T-helper 17 cell (primary cell): Measurements from ENCODE around the gene CDH12. TPM values are rescaled to one million over a fixed set of nuclear protein-coding genes. Genes with fewer than 3 reads are reported as not detected.

Experiments
- ATAC-seq: fragments of 150-1000 bp; cut with Tn5 transposase; 2 replicates; pipeline ENCODE4 v1.10.0; 2021; ENCODE audit warnings: mild to moderate bottlenecking, moderate library complexity
- DNase-seq, 3 donors: peaks; one replicate each; pipeline versions ENCODE4 v3.0.0 to v3.0.0-alpha.2; 2020 to 2021
- H3K9me3 ChIP-seq: one replicate; pipeline ENCODE4 v1.7.0; 2013; ENCODE audit warnings: low read length, mild to moderate bottlenecking; ENCODE audit not compliant: control insufficient read depth, poor library complexity, severe bottlenecking
- H3K27ac Mint-ChIP-seq: one replicate; pipeline ENCODE4 v1.8.0; 2022; ENCODE audit warnings: mild to moderate bottlenecking, moderate library complexity, mixed read lengths
- H3K27me3 Mint-ChIP-seq: one replicate; pipeline ENCODE4 v1.8.0; 2022; ENCODE audit warnings: mixed read lengths
- H3K36me3 Mint-ChIP-seq: one replicate; pipeline ENCODE4 v1.8.0; 2022; ENCODE audit warnings: low read depth, mixed read lengths
- H3K4me1 Mint-ChIP-seq: one replicate; pipeline ENCODE4 v1.8.0; 2022; ENCODE audit warnings: mild to moderate bottlenecking, mixed read lengths
- H3K4me3 Mint-ChIP-seq: one replicate; pipeline ENCODE4 v1.8.0; 2022; ENCODE audit warnings: mild to moderate bottlenecking, moderate library complexity, mixed read lengths
- total RNA-seq, 4 donors: library from RNA in 2 of 4; stranded (reverse) in 2 of 4; gene quantifications; one replicate each; pipeline ENCODE4 v1.2.3 and lab custom pipeline; 2022 to 2026

Gene CDH12
- total RNA-seq, 2 donors from 2014 or later: not detected

DNA sequence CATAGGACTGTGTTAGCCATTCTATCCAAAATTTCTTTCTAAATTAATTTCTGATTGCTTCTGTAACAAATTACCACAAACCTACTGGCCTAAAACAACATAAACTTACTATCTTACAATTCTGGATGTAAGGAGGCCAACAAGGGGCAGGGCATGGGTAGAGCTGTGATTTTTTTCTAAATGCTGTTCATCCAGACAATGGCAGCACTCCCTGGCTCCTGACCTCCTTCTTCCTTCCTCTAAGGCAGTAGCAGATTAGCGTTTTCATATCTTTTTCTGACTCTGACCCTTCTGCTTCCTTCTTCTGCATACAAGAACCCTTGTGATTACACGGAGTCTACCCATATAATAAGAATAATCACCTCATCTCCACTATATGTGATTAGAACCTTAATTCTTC, 1005.8 kb downstream of the CDH12 start:
- ATAC-seq (no peak), DNase-seq (no peak)
- no peaks in the 10 kb centered on the region for H3K4me1 Mint-ChIP-seq
- no peaks in the 10 kb centered on the region for H3K36me3 Mint-ChIP-seq
- H3K9me3 ChIP-seq: no peaks in the 10 kb centered on the region
- H3K4me3 Mint-ChIP-seq: no peak overlapping the region
- no peaks in the 10 kb centered on the region for H3K27me3 Mint-ChIP-seq
- H3K27ac Mint-ChIP-seq: no peak overlapping the region

DNA sequence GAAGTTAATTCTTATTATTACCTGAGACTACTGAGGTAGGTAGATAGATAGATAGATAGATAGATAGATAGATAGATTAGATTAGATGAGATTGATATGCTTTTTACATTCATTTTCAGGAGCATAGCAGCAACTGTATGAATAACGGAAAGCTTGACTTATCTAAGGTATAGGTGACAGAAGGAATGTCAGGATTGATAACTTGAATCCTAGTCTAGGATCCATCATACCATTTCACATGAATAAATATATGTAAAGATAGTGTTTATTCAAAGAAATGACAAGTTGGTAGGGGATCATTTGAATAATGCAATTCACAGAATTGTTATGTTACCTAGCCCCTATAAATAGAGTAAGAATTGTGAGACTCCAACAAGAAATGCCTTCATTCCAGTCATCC, 1008.2 kb downstream of the CDH12 start:
- H3K4me3 Mint-ChIP-seq: no peak overlapping the region
- H3K9me3 ChIP-seq: no peaks in the 10 kb centered on the region
- no peak for ATAC-seq
- no peaks in the 10 kb centered on the region for H3K36me3 Mint-ChIP-seq
- H3K4me1 Mint-ChIP-seq: no peaks in the 10 kb centered on the region
- H3K27me3 Mint-ChIP-seq: no peaks in the 10 kb centered on the region
- no peak for DNase-seq
- H3K27ac Mint-ChIP-seq: no peak overlapping the region

DNA sequence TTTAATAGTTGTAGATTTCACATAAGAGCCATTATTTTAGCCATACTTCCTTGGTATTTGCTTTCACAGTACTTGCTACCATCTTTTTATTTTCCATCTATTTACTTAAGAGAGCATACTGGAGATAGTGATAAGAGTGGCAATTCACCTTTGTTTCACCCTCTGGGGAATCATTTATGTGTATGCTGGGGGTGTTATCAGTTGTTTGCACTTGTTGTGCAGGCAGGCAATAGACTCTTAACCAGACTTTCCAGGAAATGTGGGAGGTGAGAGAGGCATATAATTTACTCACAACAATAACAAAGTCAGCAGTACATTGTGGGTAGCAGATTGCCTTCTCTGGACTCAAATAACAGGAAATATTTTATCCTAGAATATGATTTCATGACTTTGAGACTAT, 1018.3 kb downstream of the CDH12 start:
- H3K4me1 Mint-ChIP-seq: no peaks in the 10 kb centered on the region
- ATAC-seq: no peak
- H3K27ac Mint-ChIP-seq: no peak overlapping the region
- H3K27me3 Mint-ChIP-seq: no peaks in the 10 kb centered on the region
- no peaks in the 10 kb centered on the region for H3K36me3 Mint-ChIP-seq
- no peak overlapping the region for H3K4me3 Mint-ChIP-seq
- no peaks in the 10 kb centered on the region for H3K9me3 ChIP-seq
- no peak for DNase-seq

DNA sequence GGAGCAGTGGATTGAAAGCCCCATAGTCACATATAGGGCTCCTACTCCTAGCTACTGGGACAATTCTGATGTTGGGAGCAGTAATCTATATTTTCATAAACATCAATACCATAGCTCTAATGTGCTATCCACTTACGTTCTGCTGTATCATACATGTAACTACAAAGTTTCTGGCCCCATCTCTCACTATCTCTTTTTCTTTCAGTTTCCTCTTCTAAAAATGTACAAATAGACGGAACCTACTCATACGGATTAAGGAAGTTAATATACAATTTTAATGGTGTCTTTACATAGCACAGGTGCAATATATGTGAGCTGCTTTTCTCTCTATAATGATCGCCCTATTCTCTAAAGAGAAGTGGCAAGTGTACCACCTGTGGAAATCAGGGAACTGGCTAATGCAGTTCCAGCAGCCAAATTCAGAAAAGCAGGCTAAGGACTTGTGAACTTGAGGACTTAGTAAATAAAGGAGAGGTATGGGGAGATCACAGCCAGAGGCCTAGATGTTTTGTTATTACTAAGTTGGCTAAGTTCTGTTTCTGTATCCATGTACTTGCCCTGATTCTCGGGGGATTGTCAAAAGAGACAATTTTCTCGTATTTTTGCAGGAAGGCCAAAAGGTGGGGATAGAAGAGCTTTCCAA, 1021.9 kb downstream of the CDH12 start:
- no peak for DNase-seq
- Mint-ChIP-seq H3K4me3 (no peak overlapping the region), H3K27ac (no peak overlapping the region), H3K4me1 (no peaks in the 10 kb centered on the region), H3K27me3 (no peaks in the 10 kb centered on the region), H3K36me3 (no peaks in the 10 kb centered on the region)
- no peak for ATAC-seq
- no peaks in the 10 kb centered on the region for H3K9me3 ChIP-seq

DNA sequence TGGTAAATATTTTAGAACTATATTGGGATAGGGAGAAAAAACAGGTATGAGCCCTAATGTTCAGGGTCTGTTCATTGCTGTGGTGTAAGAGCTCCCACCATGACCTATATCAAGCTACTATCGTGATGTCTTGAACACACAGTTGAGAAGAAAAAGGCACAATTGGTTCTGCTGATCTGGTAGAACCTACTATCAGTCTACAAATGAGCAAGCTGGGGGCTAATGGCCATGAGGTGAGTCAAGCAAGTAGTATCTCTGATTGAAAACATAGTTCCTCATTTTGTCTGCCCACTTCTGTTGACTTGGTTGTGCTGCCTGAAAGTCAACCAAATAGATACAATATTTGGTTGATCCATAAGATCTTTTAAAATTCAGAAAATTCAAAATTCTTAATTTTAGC, 1026.3 kb downstream of the CDH12 start:
- no peaks in the 10 kb centered on the region for H3K27me3 Mint-ChIP-seq
- no peaks in the 10 kb centered on the region for H3K4me1 Mint-ChIP-seq
- no peaks in the 10 kb centered on the region for H3K36me3 Mint-ChIP-seq
- H3K9me3 ChIP-seq: no peaks in the 10 kb centered on the region
- no peak for ATAC-seq
- no peak for DNase-seq
- no peak overlapping the region for H3K27ac Mint-ChIP-seq
- no peak overlapping the region for H3K4me3 Mint-ChIP-seq

DNA sequence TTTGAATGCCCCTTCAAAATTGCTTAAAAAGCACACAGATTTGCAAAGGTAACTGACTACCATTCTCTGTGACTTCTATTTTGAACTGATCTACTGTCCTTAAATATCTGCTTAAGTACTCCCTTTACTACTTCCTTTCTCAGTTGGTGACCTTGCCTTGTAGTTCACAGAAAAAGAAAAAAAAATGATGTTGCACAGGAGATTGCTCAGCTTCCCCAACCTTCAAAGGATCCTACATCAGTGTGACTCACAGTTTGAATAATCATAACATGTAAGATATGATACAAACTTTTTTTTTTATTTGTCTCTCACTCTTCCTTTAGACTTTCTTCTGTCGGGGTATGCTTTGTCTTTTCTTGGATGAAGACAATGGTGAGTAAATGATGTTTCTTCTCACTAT, 1029.6 kb downstream of the CDH12 start:
- no peak overlapping the region for H3K4me3 Mint-ChIP-seq
- ATAC-seq (no peak), DNase-seq (no peak)
- no peak overlapping the region for H3K27ac Mint-ChIP-seq
- no peaks in the 10 kb centered on the region for H3K4me1 Mint-ChIP-seq
- H3K9me3 ChIP-seq: no peaks in the 10 kb centered on the region
- H3K27me3 Mint-ChIP-seq: no peaks in the 10 kb centered on the region
- no peaks in the 10 kb centered on the region for H3K36me3 Mint-ChIP-seq

DNA sequence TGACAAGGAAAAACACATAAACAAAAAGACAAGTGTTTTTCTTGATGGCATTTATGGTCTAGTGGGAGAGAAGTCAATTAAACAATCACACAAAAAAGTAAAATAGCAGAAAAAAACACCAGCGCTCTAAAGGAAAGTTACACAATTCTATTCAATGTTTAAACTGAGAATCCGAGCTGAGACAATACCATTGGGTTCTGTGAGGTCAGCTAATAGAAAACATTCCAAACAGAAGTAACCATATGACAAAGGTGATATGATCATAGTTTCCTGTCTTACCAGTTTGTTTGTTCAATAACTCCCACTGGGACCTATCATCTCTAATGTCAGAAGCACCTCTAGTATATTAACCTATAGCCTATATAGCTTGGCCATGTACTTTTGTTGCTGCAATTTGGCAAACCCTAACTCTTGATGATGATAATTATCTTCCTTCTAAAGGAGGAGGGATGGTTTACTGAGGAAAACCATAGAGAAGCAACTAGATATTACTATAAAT, 1030.0 kb downstream of the CDH12 start:
- no peak overlapping the region for H3K27ac Mint-ChIP-seq
- H3K9me3 ChIP-seq: no peaks in the 10 kb centered on the region
- no peak overlapping the region for H3K4me3 Mint-ChIP-seq
- H3K4me1 Mint-ChIP-seq: no peaks in the 10 kb centered on the region
- H3K27me3 Mint-ChIP-seq: no peaks in the 10 kb centered on the region
- DNase-seq (no peak), ATAC-seq (no peak)
- no peaks in the 10 kb centered on the region for H3K36me3 Mint-ChIP-seq

DNA sequence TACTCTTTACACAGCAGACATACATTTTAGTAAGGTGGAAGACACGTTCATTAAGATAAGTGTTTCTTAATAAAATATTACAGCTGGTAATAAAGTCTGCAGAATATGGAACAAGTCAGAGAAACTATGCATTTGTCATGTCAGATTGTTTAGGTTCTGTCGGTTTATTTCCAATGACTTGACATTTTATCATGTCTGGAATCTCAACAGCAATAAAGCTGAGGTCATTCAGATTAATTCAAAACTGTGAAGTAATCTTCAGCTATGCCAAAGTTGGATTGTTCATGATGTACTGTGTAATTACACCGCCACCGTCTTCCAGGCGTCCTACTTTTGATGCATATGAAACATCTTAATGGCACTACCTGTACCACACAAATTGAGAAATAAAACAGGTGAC, 1032.6 kb downstream of the CDH12 start:
- Mint-ChIP-seq H3K27me3 (no peaks in the 10 kb centered on the region), H3K27ac (no peak overlapping the region), H3K4me3 (no peak overlapping the region), H3K36me3 (no peaks in the 10 kb centered on the region), H3K4me1 (no peaks in the 10 kb centered on the region)
- ATAC-seq (no peak), DNase-seq (no peak)
- no peaks in the 10 kb centered on the region for H3K9me3 ChIP-seq

DNA sequence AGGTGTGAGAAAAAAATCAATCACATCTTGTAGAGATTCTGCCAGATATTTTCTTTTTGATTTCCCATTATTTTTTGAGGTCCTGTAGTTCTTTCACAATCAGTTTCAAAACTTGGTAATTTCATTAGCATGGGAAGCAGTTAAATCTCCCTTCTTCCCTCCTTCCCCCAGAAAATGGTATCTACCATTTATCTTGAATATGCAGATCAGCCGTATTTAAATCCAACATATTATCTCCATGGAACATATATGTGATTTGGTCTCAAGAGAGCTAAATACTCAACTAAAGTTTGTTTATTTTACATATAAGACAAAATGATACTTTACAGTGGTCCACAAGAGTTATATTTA, 1034.8 kb downstream of the CDH12 start:
- Mint-ChIP-seq H3K36me3 (no peaks in the 10 kb centered on the region), H3K27ac (no peak overlapping the region)
- ATAC-seq: no peak

DNA sequence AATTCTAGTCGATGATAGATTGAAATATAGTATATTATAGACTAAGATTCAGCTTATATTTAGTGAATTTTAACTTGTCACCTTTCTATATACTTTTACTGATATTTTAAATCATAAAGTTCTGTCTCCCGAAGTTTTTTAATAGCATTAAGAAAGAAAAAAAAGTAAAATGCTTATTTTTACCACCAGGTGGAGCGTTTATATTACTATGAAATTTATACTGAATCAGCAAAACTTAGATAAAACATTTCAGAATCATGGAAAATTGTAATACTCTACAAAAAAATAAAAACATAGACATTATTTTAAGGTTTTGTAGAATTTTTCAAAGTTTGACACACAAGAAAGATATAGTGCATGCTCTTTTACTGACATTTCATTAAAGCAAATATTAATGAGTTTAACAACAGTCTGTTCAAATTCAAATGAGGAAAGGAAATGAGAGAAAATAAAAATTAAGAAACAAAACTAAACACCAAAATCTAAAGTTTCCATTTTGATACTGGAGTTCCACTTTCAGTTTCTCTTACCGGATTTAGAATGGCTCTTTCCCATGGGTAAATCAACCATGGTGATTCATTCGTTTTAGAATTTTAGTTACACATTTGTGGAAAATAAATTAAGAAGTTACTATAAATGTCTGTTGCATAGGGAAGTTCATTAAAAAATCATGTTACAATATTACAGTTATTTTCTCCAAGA, 1035.3 kb downstream of the CDH12 start:
- H3K36me3 Mint-ChIP-seq: no peaks in the 10 kb centered on the region
- DNase-seq (no peak), ATAC-seq (no peak)
- H3K27me3 Mint-ChIP-seq: no peaks in the 10 kb centered on the region
- H3K4me3 Mint-ChIP-seq: no peak overlapping the region
- no peak overlapping the region for H3K27ac Mint-ChIP-seq
- no peaks in the 10 kb centered on the region for H3K9me3 ChIP-seq
- no peaks in the 10 kb centered on the region for H3K4me1 Mint-ChIP-seq

More for the DNA sequence above, 1034.8 kb downstream of the CDH12 start:
- no peak for DNase-seq
- Mint-ChIP-seq H3K4me1 (no peaks in the 10 kb centered on the region), H3K4me3 (no peak overlapping the region), H3K27me3 (no peaks in the 10 kb centered on the region)
- no peaks in the 10 kb centered on the region for H3K9me3 ChIP-seq

DNA sequence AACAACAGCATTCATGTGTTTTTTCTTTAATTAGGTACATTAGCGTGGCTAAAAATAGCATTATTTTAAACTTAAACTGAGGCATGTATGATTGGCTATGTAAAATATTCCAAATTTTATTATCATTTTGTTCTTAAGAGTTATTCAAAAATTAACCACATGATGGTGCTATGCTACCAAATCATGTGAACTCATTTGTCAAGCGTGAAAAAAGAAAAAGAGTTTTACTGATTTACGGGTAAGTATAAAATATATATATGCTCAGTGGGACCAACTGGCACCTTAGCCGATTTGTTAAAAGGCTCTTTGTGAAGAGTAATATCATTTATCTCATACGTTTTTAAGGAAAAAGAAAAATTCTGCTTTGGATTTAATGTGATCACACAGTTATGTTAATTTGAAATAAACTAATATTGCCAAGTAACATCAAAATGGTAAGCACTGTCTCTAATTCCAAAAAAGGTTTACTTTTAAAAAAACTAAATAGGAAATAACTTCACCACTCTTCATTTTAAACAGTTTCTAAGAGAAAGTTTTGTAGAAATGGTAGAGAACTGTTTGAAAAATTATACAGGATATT, 1042.3 kb downstream of the CDH12 start:
- DNase-seq (no peak), ATAC-seq (no peak)
- no peak overlapping the region for H3K4me3 Mint-ChIP-seq
- no peaks in the 10 kb centered on the region for H3K4me1 Mint-ChIP-seq
- H3K36me3 Mint-ChIP-seq: no peaks in the 10 kb centered on the region
- no peak overlapping the region for H3K27ac Mint-ChIP-seq
- H3K9me3 ChIP-seq: no peaks in the 10 kb centered on the region
- H3K27me3 Mint-ChIP-seq: no peaks in the 10 kb centered on the region

DNA sequence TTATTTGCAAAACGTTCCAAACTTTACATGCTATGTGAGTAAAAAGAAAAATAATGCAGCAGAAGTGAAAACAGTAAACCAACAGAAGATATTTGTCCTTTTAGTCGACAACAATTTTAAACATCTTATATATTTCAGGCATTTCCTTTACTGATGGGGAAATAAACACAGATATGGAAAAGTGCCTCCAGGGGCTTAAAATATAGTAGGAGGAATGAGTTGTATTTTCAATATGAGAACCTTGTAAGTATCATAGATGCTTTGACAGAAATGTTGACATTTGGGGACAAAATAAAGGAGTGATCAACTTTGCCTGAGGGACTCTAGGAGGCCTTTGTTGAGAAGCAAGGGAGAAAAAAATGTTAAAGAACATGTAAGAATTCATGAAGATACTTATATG, 1043.5 kb downstream of the CDH12 start:
- no peaks in the 10 kb centered on the region for H3K9me3 ChIP-seq
- DNase-seq (no peak), ATAC-seq (no peak)
- no peaks in the 10 kb centered on the region for H3K4me1 Mint-ChIP-seq
- no peaks in the 10 kb centered on the region for H3K36me3 Mint-ChIP-seq
- no peak overlapping the region for H3K27ac Mint-ChIP-seq
- no peaks in the 10 kb centered on the region for H3K27me3 Mint-ChIP-seq
- no peak overlapping the region for H3K4me3 Mint-ChIP-seq

DNA sequence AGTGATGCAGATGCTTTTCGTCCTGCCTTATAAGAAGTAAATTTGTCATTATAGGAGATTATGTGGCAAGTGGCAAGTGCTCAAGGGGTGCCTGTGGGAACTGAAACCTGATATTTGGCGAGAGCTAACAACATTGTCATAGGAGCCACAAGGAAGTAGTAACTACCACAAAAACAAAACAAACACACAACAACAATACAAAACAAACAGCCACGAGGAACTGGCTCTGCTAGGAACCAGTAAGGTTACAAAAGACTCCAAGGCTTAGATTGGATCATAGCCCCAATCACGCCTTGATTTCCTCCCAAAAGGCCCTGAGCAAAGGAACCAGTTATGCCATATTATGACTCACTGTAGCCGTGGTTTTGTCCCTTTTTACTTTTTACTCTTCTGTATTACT, 1045.2 kb downstream of the CDH12 start:
- no peak overlapping the region for H3K4me3 Mint-ChIP-seq
- H3K36me3 Mint-ChIP-seq: no peaks in the 10 kb centered on the region
- no peaks in the 10 kb centered on the region for H3K9me3 ChIP-seq
- DNase-seq: no peak
- no peaks in the 10 kb centered on the region for H3K4me1 Mint-ChIP-seq
- H3K27me3 Mint-ChIP-seq: no peaks in the 10 kb centered on the region
- no peak for ATAC-seq
- H3K27ac Mint-ChIP-seq: no peak overlapping the region

DNA sequence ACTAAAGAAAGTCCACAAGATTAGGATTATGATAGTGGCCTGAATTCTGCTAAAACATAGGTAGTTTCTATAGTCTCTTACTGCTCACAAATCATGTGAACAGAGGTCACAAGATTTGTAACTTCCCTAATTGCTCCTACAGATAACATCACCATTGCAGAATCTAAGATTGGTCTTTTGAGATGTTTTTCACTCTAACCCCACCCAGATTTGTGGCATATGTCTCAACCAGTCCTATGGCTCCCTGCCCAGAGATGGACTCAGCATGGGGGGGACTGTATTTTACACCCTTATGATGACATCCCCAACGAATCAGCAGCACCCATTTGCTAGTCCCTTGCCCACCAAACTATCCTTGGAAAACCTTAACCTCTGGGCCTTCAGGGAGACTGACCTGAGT, 1046.2 kb downstream of the CDH12 start:
- H3K27me3 Mint-ChIP-seq: no peaks in the 10 kb centered on the region
- H3K9me3 ChIP-seq: no peaks in the 10 kb centered on the region
- no peaks in the 10 kb centered on the region for H3K36me3 Mint-ChIP-seq
- no peak overlapping the region for H3K4me3 Mint-ChIP-seq
- no peak overlapping the region for H3K27ac Mint-ChIP-seq
- no peaks in the 10 kb centered on the region for H3K4me1 Mint-ChIP-seq
- ATAC-seq: peak; percentile 14
- no peak for DNase-seq
